ENCODE results near the gene PLAAT4.
"Not testable (repeated sequence)": the region's sequence is repeated elsewhere in the genome, so short reads cannot be mapped to it uniquely, and the experiment has no call there.

PLAAT4 gene

DNA sequence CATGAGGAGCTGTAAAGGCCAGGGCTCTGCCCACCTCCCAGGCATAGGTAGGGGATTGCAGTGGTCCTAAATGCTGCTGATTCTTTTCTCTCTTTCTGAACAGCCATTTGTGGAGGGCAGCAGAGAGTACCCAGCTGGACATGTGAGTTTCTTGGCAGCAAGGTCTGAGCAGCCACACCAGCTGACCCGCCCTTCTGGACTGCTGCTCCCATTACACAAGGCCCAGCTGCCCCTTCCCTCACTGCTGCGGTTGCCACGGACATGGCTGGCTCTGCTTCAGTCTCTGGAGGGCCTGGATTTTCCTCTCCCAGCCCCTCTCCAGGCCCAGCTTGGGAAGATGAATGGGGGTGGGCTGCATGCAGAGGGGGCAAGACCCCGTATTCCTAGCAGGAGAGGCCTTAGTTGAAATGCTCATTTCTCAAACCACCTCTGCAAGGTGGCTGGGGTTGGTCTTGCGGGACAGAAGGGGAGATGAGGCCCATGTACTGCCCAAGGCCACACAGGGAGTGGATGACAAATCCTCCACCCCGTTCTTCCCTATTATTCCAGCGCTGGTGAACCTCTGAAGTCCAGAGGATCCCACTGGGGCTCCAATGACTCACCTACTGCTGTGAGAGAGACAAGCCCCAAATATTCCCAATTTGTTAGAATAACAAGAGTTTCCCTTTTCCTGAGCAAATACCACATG lies 26.1 kb upstream of the PLAAT4 start:
- DNase-seq (ENCODE audit: low read depth in 1 of 2, low spot score in 1 of 2) = no peak

DNA sequence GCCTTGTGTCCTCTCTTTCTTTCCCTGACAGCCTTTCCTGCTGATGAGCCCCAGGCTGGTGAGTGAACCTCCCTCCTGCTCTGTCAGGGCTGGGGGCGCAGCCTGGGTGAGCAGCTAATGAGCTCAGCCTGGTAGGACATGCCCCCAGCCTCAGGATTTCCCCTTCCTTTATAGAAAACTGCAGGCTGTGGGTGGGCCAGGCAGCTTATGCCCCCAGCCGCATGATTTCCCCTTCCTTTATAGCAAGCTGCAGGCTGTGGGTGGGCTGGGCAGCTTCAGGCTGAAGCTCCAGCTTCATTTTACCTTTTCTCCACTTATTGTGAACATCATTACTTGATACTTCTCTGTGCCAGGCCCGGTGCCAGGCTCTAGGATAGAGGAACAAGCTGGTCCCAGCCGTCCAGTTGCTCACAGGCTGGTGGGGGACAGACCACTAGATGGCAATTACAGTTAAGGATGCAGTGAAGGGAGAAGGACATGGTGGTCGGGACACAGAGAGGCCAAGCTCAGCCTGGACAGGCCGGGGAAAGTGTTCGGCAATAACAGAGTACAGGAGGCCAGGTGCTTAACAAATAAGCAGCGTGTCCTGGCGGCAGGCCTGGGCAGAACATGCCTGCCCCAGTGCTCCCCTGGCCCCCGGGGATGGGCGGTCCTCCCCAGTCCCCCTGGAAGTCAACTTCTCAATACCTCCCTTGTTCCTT lies 25.4 kb upstream of the PLAAT4 start:
- no peak for DNase-seq (ENCODE audit: low read depth in 1 of 2, low spot score in 1 of 2)

DNA sequence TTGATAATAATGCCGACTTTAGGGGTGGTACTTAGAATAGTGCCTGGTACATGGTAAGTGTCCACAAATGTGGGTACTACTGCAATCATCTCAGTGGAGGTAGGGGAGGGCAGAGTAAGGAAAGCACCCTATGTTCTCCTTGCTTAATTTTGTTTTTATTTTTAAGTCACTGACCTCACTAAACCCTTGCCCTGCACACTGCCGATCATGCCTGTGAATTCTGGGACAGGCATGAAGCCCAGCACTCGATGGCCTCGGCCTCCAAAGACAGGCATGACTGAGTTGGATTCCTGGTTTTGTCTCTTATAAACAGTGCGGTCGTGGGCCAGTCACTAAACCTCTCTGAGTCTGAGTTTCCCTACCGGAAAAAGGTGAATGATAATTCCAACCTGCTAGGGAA lies 23.8 kb upstream of the PLAAT4 start:
- DNase-seq (ENCODE audit: low read depth in 1 of 2, low spot score in 1 of 2) = no peak

DNA sequence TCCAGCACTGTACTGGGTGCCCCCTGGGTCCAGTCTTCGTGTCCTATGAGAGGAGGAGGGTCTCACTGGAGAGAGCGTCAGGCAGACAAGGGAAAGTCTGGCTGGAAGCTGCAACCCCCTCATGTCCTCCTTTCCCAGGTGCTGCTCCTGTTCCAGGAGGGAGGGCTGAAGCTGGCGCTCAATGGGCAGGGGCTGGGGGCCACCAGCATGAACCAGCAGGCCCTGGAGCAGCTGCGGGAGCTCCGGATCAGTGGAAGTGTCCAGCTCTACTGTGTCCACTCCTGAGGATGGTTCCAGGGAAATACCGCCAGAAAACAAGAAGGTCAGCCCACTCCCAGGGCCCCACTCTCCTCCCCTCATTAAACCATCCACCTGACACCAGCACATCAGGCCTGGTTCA lies 20.5 kb upstream of the PLAAT4 start:
- no peak for DNase-seq (ENCODE audit: low read depth in 1 of 2, low spot score in 1 of 2)

DNA sequence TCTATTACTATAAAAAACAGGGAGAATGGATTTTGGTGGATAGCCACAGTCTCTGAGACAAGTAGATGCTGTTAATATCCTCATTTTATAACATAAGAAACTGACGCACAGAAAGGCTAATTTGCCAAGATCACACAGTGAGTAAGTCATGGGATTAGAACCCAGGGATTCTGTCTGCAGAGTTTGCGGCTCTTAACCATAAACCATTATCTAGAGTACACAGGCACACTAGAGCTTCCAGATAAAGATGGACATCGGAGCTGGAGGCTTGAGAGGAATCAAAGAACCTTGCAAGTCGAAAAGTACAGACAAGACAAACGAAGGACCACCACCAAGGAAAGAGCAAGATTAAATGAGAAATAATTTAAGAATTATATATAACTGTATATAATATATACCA lies 19.5 kb upstream of the PLAAT4 start:
- DNase-seq (ENCODE audit: low read depth in 1 of 2, low spot score in 1 of 2) = no peak

DNA sequence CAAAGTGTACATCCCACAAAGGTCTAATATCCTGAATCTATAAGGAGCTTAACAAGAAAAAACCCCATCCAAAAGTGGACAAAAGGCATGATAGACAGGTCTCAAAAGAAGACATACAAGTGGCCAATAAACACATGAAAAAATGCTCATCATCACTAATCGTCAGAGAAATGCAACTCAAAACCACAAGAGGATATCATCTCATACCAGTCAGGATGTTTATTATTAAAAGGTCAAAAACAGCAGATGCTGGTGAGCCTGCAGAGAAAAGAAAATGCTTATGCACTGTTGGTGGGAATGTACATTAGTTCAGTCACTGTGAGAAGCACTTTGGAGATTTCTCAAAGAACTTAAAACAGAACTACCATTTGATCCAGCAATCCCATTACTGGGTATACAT lies 18.1 kb upstream of the PLAAT4 start:
- no peak for DNase-seq (ENCODE audit: low read depth in 1 of 2, low spot score in 1 of 2)

- DNase-seq (ENCODE audit: low read depth in 1 of 2, low spot score in 1 of 2) = no peak
These were observed 15.9 kb upstream of the PLAAT4 start for GRCh38 chr11:63520606-63521170.

DNA sequence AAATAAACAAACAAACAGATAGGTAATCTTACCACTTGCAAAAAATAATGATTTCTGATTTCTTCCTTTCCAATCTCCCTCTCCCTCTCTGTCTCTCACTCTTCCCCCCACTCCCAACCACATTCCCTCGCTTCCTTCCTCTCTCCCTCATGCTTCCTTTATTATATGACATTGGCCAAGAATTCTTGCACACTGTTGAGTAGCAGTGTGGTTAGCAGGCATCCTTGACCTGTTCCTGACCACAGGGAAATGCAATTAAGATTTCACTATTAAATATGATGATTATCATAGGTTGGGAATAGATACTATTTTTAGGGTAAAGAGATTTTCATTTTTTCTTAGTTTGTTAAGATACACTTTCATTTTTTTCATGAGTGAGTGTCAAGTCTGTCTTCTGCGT lies 14.7 kb upstream of the PLAAT4 start:
- no peak for DNase-seq (ENCODE audit: low read depth in 1 of 2, low spot score in 1 of 2)

GRCh38 chr11:63523151-63523550 lies 13.5 kb upstream of the PLAAT4 start:
- no peak for DNase-seq (ENCODE audit: low read depth in 1 of 2, low spot score in 1 of 2)

GRCh38 chr11:63527667-63528066 lies 8.9 kb upstream of the PLAAT4 start:
- DNase-seq (ENCODE audit: low read depth in 1 of 2, low spot score in 1 of 2) = no peak

DNA sequence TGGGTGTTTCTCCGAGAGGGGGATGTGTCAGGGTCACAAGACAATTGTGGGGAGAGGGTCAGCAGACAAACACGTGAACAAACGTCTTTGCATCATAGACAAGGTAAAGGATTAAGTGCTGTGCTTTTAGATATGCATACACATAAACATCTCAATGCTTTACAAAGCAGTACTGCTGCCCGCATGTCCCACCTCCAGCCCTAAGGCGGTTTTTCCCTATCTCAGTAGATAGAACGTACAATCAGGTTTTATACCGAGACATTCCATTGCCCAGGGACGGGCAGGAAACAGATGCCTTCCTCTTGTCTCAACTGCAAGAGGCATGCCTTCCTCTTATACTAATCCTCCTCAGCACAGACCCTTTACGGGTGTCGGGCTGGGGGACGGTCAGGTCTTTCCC lies 8.5 kb upstream of the PLAAT4 start:
- not testable (repeated sequence) for DNase-seq (ENCODE audit: low read depth in 1 of 2, low spot score in 1 of 2)

- not testable (repeated sequence) for DNase-seq (ENCODE audit: low read depth in 1 of 2, low spot score in 1 of 2)
These were observed 7.8 kb upstream of the PLAAT4 start for GRCh38 chr11:63528729-63529278.

DNA sequence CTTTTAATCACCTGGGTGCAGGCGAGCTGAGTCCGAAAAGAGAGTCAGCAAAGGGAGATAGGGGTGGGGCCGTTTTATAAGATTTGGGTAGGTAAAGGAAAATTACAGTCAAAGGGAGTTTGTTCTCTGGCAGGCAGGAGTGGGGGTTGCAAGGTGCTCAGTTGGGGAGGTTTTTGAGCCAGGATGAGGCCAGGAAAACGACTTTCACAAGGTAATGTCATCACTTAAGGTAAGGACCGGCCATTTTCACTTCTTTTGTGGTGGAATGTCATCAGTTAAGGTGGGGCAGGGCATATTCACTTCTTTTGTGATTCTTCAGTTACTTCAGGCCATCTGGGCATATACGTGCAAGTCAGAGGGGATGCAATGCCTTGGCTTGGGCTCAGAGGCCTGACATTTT lies 7.2 kb upstream of the PLAAT4 start:
- DNase-seq (ENCODE audit: low read depth in 1 of 2, low spot score in 1 of 2) = not testable (repeated sequence)

- no peak for DNase-seq (ENCODE audit: low read depth in 1 of 2, low spot score in 1 of 2)
These were observed 6.6 kb upstream of the PLAAT4 start for GRCh38 chr11:63530021-63530420.

DNA sequence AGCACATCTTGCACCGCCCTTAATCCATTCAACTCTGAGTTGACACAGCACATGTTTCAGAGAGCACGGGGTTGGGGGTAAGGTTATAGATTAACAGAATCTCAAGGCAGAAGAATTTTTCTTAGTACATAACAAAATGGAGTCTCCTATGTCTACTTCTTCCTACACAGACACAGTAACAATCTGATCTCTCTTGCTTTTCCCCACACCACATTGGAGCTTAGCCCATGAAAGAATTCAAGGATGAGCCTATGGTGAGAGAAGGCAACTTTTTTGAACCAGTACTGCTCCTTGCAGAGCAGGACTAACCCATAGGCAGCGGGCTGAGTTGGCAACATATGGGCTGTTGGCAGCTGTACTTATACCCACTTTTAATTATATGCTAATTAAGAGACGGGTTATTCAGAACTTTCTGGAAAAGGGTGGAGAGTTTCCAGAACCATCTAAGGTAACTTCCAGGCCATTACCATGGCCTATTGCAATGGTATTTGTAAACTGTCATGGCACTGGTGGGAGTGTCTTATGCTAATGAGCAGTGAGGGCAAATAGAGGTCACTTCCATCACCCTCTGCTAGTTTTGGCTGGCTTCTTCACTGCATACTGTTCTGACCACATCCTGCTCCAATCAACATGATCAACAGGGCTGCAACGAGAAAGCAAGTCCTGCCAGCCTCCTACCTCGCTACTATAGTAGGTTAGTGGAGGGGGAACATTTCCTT lies 5.4 kb upstream of the PLAAT4 start:
- peak; percentile 18 to 29 for DNase-seq (ENCODE audit: low read depth in 1 of 2, low spot score in 1 of 2)

DNA sequence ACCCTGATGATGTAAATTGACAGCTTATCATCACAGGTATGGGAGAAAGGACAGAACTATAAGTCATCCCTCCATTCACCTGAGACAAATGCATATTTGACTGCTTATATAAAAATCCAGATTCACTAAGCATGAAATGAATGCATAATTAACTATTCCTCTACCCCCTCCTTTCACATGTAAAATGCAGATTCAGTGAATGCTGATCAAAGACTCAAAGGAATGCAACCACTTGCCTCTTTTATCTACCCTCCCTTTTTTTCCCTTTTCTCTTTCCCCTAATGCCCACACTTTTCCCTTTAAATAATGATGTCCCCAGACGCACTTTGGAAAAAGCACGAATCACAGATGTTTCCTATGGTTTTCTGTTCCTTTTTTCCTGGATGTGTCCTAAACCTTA lies 4.5 kb upstream of the PLAAT4 start:
- no peak for DNase-seq (ENCODE audit: low read depth in 1 of 2, low spot score in 1 of 2)

DNA sequence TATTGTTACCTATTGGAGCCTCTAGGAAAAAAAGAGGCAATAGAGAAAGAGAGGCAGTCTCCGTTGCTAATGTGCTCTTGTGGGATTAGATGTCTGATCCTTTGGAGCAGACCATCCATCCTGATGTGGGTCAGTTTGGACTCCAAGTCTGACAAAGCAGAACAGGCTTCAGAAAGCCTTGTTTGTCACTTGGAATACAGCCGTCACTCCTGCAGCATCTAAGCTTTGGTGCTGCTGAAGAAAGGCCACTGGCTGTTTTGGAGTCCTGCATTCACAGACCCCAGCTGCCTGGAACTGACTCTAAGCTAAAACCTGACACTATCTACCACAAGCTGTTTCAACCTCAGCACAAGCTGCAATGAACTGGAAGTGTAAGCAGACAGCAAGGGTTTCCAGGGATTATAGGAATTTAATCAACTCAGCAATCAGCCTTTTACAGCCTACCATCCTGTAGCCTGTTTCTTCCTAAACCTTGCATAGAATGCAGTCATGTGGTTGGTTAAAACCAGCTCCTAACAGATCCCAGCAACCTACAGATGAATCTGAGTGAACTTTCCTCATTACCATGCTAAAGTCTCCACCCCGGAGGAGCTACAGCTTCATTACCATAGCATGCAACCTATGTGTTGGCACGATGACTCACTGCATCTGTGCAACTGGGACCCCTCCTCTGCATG lies 3.7 kb upstream of the PLAAT4 start:
- no peak for DNase-seq (ENCODE audit: low read depth in 1 of 2, low spot score in 1 of 2)

DNA sequence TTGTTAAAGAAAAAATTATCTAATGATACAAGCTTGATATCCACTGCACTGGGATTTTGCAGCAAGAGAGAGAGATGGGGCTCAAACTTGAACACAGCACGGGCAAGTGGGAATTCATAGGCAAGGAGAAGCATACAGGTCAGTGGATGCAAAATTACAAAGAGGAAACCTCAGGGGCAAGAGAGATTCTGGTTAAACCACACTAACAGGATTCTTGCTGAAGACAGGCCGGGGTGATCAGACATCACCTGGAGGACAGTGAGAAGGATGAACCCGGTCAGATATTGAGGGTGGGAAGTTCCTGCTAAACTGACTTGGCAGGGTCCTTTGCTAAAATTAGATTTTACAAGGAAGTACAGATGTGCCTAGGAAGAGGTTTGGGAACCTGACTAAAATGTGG lies 2.5 kb upstream of the PLAAT4 start:
- no peak for DNase-seq (ENCODE audit: low read depth in 1 of 2, low spot score in 1 of 2)

GRCh38 chr11:63534895-63535461 lies 1.6 kb upstream of the PLAAT4 start:
- no peak for DNase-seq (ENCODE audit: low read depth in 1 of 2, low spot score in 1 of 2)

DNA sequence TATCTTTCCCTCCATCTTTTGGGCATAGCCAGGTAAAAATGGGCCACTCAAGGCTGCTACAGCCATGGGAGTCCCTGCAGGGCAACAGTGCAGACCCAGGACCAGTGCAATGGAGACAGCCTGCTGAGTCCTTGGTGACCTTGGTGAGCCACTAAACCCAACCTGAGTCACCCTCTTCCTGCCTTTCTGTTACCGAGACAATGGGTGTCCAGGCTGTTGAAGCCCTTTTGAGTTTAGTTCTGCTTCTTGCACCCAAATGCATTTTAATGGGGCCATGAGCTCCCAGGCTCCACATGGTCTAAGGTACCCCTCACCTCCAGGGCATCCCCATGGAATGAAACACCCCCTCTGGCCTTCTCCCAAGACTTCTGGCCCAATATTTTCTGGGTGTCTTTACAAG lies 874 bp upstream of the PLAAT4 start:
- DNase-seq (ENCODE audit: low read depth in 1 of 2, low spot score in 1 of 2) = no peak
